HG02678 (cell line): Measurements from ENCODE around the gene ITGA8.

Experiments
- ATAC-seq: cut with Tn5 transposase; IDR thresholded peaks from one replicate; pipeline ENCODE4 v1.9.1; 2021; ENCODE audit warnings: mild to moderate bottlenecking, moderate library complexity; ENCODE audit not compliant: unreplicated experiment

Gene ITGA8

DNA sequence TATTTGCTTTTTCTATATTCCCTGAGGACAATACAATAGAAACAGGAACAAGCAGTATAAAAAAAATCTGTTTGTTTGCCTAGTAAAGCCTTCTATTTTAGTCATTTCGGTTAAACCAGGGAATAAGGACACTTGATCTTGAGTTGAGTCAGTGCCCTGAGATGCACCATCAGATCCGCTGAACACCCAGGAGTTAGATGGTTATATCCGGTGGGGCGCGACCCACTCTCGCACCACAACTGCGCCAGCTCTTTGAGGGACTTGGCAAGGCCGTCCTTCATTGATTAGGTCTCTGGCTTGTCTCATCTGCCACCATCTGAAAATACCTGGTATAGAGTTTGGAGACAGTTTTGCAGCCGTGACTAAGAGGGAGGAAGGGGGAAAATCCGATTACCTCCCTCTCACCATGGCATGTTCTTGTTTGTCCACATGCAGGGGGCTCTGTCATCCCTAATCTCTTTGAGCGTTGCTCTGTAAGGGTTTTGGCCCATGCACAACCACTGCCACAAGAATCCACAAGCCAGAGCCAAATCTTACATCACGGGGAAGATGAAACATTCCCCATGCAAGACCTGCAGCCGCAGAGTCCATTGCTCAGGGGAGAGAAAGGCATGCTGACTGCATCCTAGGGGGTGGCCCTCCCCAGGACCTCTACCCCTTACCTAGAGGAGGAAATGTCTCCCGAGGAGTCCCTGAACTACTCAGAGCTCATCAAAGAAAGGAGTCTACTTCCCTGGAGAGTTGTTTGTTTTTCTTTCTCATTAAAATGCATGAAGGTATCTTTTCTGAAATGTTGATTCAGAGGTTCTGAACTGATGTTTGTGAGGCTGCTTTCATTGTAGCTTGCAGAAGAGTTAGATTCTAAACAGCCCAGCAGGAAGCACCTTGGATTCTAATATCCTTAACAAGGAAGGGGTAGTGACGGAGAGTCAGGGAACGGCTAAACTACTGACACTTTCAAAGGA lies 247.0 kb downstream of the ITGA8 start:
- ATAC-seq: no peak

DNA sequence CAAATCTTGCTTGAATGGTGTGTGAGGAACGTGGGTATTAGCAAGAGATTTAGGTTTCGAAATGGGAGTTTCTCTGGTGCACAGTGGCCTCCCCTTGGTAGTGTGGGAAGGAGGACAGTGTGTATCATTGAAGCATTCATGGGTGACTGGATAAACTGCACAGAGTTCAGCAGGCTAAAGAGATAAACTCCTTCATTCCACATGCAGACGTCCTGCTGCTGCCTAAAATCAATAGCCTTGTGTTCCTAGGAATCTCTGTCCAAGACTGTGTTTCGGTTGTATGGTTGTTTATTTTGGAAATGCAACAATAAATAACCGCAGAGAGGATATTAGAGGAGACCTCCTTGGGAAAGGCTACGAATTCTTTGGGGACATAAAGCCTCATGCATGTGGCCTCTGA lies 247.7 kb downstream of the ITGA8 start:
- no peak for ATAC-seq

DNA sequence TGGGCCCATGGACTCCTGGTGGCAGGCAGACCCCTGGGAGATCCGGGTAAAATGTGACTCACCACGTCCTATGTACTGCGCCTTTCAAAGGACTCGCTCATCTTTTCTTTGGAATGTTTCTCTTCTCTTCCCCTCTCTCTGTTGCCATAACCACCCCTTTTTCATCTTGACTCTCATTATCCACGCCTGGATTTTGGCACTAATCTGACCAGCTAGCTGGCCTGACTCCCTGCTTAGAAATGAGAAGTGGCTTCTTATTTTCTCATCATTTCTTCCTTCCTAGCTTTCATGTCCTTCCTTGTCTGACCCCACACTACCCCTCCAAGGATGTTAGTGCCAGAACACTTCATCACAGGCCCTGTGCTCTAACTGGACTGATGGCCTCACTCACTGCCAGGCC lies 250.6 kb downstream of the ITGA8 start:
- no peak for ATAC-seq

DNA sequence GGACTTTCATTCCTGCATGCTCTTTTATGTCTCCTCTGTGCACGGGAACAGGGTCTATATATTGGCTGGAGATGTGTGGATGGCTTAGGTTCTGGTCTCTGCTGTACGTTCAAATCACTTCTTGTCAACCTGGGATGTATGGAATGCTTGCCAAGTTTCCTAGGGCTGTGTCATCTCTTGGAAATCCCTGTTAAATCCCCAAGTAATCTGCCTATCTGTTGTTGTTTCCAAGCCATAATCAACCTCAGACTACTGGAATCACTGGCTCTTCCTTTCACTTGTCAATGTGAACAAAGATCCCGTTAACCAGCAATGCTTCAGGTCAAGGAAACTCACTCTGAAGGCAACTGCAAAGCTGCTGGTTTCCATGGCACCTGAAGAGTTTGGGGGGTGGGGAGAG lies 255.3 kb downstream of the ITGA8 start:
- no peak for ATAC-seq
